Adrenal gland (tissue), 5 donors: ENCODE results near the gene ELOVL6.

ENCODE experiments used
- POLR2A ChIP-seq, 2 donors: fragments of 450-650 bp; IDR thresholded peaks; one replicate each; pipeline ENCODE4 v1.6.1; 2017; ENCODE audit warnings: antibody characterized with exemption in 2 of 2, mild to moderate bottlenecking in 2 of 2, moderate library complexity in 1 of 2
- TF ChIP-seq, protein P1 (sequence below), 6 experiments: fragments of 450-650 bp in 4 of 6; fragments of 200-600 bp in 2 of 6; sonication (generic) in 1 of 6; IDR thresholded peaks; 1 replicate in 5 of 6; 2 replicates in 1 of 6; pipeline versions ENCODE4 v1.5.1 to v1.8.0; 2016 to 2021; ENCODE audit warnings: antibody characterized with exemption in 6 of 6, mild to moderate bottlenecking in 2 of 6, moderate library complexity in 1 of 6
- donor health status: DM: no; HTN: no; CAD: no.

DNA sequence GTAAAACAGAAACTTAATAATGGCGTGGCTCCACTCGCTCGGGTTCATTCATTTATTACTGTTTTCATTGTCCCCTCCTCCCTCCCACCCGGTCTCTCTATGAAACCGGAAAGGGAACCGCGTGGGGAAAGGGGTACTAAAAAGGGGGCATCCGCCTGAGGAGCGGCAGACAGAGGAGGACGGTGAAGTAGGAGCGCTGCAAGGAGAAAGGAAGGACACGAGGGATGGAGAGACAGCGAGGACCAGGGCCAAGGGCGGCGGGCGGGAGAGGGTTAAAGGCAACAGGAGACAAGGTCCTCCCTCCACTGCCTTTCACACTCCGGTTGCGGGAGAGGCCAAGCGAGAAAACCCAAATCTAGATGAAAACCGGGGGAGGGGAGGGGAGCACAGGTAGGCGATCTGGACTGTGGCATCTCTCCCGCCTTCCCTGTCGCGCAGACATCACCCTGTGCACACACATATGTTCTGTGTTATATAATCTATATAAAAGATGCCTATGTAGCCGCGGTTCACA lies 829 bp downstream of the ELOVL6 start:
- TF ChIP-seq, protein P1, sequence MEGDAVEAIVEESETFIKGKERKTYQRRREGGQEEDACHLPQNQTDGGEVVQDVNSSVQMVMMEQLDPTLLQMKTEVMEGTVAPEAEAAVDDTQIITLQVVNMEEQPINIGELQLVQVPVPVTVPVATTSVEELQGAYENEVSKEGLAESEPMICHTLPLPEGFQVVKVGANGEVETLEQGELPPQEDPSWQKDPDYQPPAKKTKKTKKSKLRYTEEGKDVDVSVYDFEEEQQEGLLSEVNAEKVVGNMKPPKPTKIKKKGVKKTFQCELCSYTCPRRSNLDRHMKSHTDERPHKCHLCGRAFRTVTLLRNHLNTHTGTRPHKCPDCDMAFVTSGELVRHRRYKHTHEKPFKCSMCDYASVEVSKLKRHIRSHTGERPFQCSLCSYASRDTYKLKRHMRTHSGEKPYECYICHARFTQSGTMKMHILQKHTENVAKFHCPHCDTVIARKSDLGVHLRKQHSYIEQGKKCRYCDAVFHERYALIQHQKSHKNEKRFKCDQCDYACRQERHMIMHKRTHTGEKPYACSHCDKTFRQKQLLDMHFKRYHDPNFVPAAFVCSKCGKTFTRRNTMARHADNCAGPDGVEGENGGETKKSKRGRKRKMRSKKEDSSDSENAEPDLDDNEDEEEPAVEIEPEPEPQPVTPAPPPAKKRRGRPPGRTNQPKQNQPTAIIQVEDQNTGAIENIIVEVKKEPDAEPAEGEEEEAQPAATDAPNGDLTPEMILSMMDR (IDR thresholded peaks at IDR 0.05) = no peak
- TF ChIP-seq POLR2A (IDR thresholded peaks at IDR 0.05) = no peak
